Breast epithelium (tissue), 4 donors: ENCODE results near the gene GPR17. TPM values are rescaled to one million over a fixed set of nuclear protein-coding genes. Genes with fewer than 3 reads are reported as not detected.

Source experiments
- DNase-seq, 2 donors: peaks; one replicate each; pipeline ENCODE4 v3.0.0-alpha.2; 2019; ENCODE audit warnings: low spot score in 2 of 2
- H3K27ac ChIP-seq, 2 donors: fragments of 200-600 bp; sonication (generic) in 1 of 2; one replicate each; pipeline ENCODE4 v1.5.1; 2016 to 2019; ENCODE audit warnings: mild to moderate bottlenecking in 1 of 2
- H3K27me3 ChIP-seq, 2 donors: fragments of 200-600 bp; sonication (generic) in 1 of 2; one replicate each; pipeline versions ENCODE4 v1.5.1 to v1.6.0; 2017 to 2019; ENCODE audit warnings: control low read depth in 1 of 2, mild to moderate bottlenecking in 1 of 2
- H3K36me3 ChIP-seq: fragments of 200-600 bp; one replicate; pipeline ENCODE4 v1.5.1; 2019
- H3K4me1 ChIP-seq, 2 donors: fragments of 200-600 bp; sonication (generic); one replicate each; pipeline ENCODE4 v1.5.1; 2016 to 2019; ENCODE audit warnings: control low read depth in 1 of 2
- H3K4me3 ChIP-seq, 3 donors: fragments of 200-600 bp; sonication (generic); 1 replicate in 2 of 3; 2 replicates in 1 of 3; pipeline ENCODE4 v1.5.1; 2016 to 2019; ENCODE audit warnings: mild to moderate bottlenecking in 3 of 3, moderate library complexity in 2 of 3
- H3K9me3 ChIP-seq, 2 donors: fragments of 200-600 bp; sonication (generic) in 1 of 2; one replicate each; pipeline ENCODE4 v1.5.1; 2016 to 2019; ENCODE audit warnings: control low read depth in 1 of 2
- POLR2A ChIP-seq: fragments of 450-650 bp; IDR thresholded peaks from one replicate; pipeline ENCODE4 v1.6.1; 2016; ENCODE audit warnings: antibody characterized with exemption, mild to moderate bottlenecking, moderate library complexity
- POLR2AphosphoS5 ChIP-seq, 3 donors: sonication (generic); formaldehyde crosslinking; IDR thresholded peaks; one replicate each; pipeline ENCODE4 v1.6.1; 2017; ENCODE audit warnings: antibody characterized with exemption in 3 of 3
- intact Hi-C: fragments of 100-400 bp; cut with DNase I; formaldehyde crosslinking; loops from one replicate; pipeline ENCODE4 v1.15.1; 2023; ENCODE audit warnings: low total_unique reads
- total RNA-seq, 3 donors: library from RNA; depleted of rRNA; stranded (reverse); fragments of >200 nt; gene quantifications; one replicate each; pipeline ENCODE4 v1.1.0, GENCODE V29; 2016
- TF ChIP-seq, protein P1 (sequence below), 3 donors: fragments of 450-650 bp; IDR thresholded peaks; one replicate each; pipeline ENCODE4 v1.5.1; 2016 to 2017; ENCODE audit warnings: antibody characterized with exemption in 3 of 3, mild to moderate bottlenecking in 3 of 3, moderate library complexity in 3 of 3

The GPR17 gene
- total RNA-seq, 3 donors from 2014 or later = not detected

DNA sequence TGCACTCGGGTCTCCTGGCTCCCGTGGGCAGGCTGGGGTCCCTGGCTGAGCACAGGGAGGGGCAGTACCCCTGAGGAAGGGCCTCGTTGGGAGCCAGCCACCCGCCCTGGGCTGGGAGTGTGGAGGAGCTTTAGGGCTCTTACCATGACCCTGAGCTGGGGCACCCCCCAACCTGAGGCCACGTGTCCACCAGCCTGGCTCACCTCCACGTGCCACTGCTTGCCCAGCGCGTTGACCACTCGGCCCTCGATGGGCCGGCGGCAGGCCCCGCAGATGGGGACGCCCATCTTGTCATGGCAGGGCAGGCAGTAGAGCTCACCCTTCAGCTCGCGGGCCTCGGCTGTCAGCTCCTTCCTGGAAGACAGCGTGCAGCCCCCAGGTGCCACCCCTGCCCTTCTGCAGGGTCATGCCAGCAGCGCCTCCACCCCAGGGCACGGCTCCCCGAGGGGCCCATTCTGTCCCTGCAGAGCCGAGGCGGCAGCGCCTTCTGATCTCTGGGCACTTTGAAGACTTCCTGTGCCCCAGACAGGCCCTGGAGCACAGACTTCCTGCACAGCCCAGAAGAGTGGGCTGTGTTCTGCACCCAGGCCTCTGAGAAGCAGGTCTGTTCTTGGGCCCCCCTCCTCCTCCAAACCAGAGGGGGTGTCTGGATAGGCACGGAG lies 4.0 kb upstream of the GPR17 start:
- TF ChIP-seq, protein P1, sequence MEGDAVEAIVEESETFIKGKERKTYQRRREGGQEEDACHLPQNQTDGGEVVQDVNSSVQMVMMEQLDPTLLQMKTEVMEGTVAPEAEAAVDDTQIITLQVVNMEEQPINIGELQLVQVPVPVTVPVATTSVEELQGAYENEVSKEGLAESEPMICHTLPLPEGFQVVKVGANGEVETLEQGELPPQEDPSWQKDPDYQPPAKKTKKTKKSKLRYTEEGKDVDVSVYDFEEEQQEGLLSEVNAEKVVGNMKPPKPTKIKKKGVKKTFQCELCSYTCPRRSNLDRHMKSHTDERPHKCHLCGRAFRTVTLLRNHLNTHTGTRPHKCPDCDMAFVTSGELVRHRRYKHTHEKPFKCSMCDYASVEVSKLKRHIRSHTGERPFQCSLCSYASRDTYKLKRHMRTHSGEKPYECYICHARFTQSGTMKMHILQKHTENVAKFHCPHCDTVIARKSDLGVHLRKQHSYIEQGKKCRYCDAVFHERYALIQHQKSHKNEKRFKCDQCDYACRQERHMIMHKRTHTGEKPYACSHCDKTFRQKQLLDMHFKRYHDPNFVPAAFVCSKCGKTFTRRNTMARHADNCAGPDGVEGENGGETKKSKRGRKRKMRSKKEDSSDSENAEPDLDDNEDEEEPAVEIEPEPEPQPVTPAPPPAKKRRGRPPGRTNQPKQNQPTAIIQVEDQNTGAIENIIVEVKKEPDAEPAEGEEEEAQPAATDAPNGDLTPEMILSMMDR (IDR thresholded peaks at IDR 0.05) = no peak
- TF ChIP-seq POLR2A = no peak
- TF ChIP-seq POLR2AphosphoS5 (IDR thresholded peaks at IDR 0.05) = no peak
- DNase-seq = no peak
- peaks cover 2 to 3% of the 10 kb centered on the region in 2 donors for H3K4me1 ChIP-seq
- no peaks in the 10 kb centered on the region for H3K27me3 ChIP-seq
- intact Hi-C loops = loop anchor here (5.0 kb wide), 1 partner anchor 1170 kb away; no protein-coding TSS in a partner anchor
- no peaks in the 10 kb centered on the region for H3K9me3 ChIP-seq
- no peaks in the 10 kb centered on the region for H3K36me3 ChIP-seq
- no peak overlapping the region for H3K27ac ChIP-seq
- H3K4me3 ChIP-seq = no peak overlapping the region

DNA sequence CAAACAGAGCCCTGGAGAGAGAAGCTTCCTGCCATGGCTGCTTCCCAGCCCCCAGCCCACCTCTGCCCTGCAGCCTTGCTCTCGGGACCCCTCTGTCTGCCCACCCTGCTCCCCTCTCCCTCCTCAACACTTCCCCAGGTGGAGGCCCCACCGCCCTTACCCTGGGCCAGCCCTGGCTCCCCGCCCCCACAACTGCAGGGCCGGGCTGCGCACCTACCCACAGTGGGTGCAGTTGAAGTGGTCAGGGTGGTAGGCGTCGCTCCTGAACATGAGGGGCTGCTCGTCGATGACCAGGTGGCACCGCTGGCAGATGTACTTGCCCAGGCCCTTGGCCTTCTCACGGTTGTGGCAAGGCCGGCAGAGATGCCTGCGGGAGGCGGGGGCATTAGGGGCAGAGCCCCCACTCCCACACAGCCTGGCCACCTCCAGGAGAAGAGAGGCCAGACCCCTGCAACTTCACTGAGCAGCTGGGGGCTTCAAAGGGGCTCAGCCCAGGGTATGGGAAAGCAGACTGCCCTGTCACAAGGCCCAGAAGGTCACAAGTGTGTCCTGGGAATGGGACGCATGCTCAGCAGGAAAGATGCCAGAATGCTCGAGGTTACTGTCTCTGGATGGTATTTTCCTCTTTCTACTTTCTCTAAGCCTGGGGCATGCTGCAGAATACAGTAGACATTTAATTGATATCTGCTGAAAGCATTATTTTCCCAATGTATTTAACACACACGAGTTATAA lies 3.1 kb upstream of the GPR17 start:
- no peaks in the 10 kb centered on the region for H3K36me3 ChIP-seq
- TF ChIP-seq, protein P1 (IDR thresholded peaks at IDR 0.05) = no peak
- TF ChIP-seq POLR2AphosphoS5 (IDR thresholded peaks at IDR 0.05) (no peak), POLR2A (no peak)
- no peak for DNase-seq
- intact Hi-C loops = loop anchor here (5.0 kb wide), 1 partner anchor 1171 kb away; no protein-coding TSS in a partner anchor
- peaks cover 0 to 2% of the 10 kb centered on the region in 2 donors for H3K4me1 ChIP-seq
- no peak overlapping the region for H3K27ac ChIP-seq
- no peaks in the 10 kb centered on the region for H3K9me3 ChIP-seq
- no peaks in the 10 kb centered on the region for H3K27me3 ChIP-seq
- H3K4me3 ChIP-seq = no peak overlapping the region

DNA sequence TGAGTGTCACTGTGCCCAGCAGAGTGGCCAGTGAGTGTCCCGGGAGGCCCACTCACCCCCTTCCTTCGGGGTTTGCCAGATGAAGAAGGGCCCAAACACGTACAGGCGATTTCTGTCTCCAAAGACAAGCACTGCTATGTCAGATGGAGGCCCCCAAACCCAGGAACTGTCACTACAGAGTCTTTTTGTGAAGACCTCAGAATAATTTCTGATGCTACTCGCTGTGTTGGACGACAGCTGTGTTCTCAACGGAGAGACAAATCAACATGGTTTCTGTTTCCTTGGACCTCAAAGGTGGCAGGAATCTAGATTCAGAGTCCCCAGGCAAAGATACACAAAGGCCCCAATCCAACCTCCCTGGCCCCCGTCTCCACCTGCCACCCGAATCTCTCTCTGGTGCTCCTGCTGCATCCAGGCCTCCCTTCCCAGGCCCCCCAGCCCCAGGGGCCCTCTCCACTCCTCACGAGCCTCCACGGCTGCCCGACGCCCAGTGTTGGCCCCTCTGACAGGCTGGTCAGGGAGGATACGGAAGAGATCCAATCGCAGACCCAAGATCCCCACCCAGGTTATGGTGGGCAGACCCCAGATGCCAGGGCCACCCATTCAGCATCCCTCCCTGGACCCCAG lies 2.4 kb upstream of the GPR17 start:
- DNase-seq = no peak
- Histone ChIP-seq H3K27ac (no peak overlapping the region), H3K9me3 (no peaks in the 10 kb centered on the region), H3K4me3 (no peak overlapping the region), H3K27me3 (no peaks in the 10 kb centered on the region), H3K36me3 (no peaks in the 10 kb centered on the region), H3K4me1 (no peaks in the 10 kb centered on the region)
- TF ChIP-seq POLR2A = no peak
- TF ChIP-seq, protein P1 (IDR thresholded peaks at IDR 0.05) = no peak
- no peak for TF ChIP-seq POLR2AphosphoS5 (IDR thresholded peaks at IDR 0.05)
- intact Hi-C loops = loop anchor here (5.0 kb wide), 1 partner anchor 1171 kb away; no protein-coding TSS in a partner anchor

DNA sequence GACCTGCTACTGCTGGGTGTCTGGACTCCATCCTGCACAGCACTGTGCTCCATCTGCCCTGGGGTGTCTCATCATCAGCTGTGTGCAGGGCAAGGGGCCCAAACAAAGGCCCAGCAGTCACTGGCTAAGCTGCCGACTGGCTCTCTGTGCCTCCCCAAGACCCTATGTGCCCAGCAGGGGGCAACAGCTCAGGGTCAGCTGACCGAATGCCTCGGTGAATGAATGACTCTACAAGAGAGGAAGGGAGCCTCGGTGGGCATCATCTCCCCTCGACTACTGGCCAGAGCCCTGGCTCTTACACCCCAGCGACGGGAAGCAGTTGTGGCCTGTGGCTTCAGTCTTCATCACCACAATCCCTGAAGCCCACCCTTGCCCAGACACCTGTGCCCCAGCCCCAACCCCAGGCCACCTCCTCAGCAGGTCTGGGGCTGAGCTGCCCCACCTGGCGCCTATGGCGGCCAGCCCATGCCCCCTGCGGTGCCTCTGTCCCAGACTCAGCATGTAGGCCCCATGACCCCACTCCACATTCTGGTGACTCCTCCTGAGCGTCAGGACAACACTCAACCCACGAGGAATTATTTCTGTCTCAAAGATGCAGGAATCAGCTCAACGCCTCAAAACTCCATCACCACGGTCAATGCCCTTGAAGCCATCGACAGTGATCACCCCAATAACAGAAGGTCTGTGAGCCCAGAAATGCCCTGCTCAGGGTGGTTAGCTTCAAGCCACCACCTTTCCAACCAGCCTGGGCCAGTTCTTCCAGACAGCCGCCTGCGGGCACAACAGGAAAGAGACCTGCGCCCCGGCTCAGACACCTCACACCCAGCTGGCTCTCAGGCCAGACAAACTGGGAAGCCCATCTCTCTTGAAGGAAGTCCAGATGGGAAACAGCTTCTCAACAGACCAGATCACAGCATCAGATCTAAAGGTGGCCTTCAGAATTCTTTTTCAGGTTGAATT lies 1.6 kb upstream of the GPR17 start:
- Histone ChIP-seq H3K4me3 (no peak overlapping the region), H3K4me1 (no peaks in the 10 kb centered on the region), H3K27ac (no peak overlapping the region), H3K36me3 (no peaks in the 10 kb centered on the region), H3K27me3 (no peaks in the 10 kb centered on the region), H3K9me3 (no peaks in the 10 kb centered on the region)
- intact Hi-C loops = loop anchor here (5.0 kb wide), 1 partner anchor 1172 kb away; no protein-coding TSS in a partner anchor
- DNase-seq = no peak
- TF ChIP-seq, protein P1 (IDR thresholded peaks at IDR 0.05) = no peak
